ENCODE measurements around the gene E2F7. TPM values are rescaled to one million over a fixed set of nuclear protein-coding genes. Genes with fewer than 3 reads are reported as not detected.

Gene E2F7
- total and polyA plus RNA-seq, 2 of the 8 experiments (the other 6 are each of a cell fraction or from before 2014, with no cell fraction given): 8.8 to 18.5 TPM

DNA sequence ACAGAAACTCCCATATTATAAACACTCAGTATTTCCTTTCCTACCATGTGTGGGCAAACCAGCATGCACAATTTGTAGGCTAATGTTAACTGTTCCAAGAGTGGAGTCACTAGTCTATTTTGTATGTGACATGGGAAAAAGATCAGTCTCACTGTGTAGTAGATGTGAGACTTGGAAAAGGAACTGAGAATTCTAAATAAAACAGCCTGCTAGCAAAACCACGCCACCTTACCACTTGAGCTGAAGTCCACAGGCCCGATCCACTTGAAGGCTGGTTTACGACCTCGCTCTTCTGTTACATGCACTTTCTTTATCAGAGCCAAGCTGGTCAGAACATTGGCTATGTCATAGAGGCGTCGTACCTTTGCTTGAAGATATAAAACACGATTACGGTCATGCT, 22.5 kb downstream of the E2F7 start (continued):
- no peak for TF ChIP-seq NANOG (IDR thresholded peaks at IDR 0.05; ENCODE audit: insufficient read depth, low read depth, low read length, poor library complexity, severe bottlenecking)

Measured in H1 (cell line).